Measurements from ENCODE around the gene AFMID. TPM values are rescaled to one million over a fixed set of nuclear protein-coding genes. Genes with fewer than 3 reads are reported as not detected.

Gene AFMID
- total RNA-seq, 1 experiment from 2014 or later: 65.8 TPM

DNA sequence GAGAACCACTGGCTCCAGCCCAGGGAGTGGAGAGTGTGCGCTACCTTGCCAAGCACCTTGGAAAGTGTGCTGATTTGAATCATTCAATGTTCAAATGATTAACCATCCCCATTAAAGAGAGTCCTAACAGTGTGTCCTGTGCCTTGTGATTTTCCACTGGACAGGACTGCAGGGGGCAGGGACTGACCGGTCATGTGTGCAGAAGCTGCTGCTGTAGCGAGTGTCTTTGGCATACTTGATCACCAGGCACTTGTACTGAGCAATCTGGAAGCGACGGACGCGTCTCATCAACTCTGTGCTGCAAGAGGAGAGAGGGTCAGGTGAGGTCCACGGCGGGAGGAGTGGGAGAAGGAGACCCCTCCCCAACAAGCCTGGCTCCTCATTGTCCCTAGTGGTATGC lies 2.3 kb upstream of the AFMID start:
- peak overlapping the region; percentile 98; the same call in 1 of the 2 replicates for H3K9ac ChIP-seq (ENCODE audit: low read length)
- peak overlapping the region; percentile 36; the same call in 1 of the 2 replicates for H3K27ac ChIP-seq (ENCODE audit: low read depth, low read length)
- ChIA-PET RAD21 (ENCODE audit: low non-redundant PET in 1 of 2, low total read pairs in 2 of 2, uncharacterized antibody in 2 of 2, unreplicated experiment in 2 of 2) (no interaction called here), CTCF (interaction anchor here (0.9 to 1.5 kb wide), 3 partner anchors 100 to 166 kb away, joined by 3 read pairs; no protein-coding TSS in a partner anchor), POLR2A (interaction anchor here (4.1 kb wide), 1 partner anchor 10 kb away, joined by 44 read pairs; no protein-coding TSS in a partner anchor)
- peak overlapping the region; percentile 99; the same call in 1 of the 2 replicates for H3K4me2 ChIP-seq (ENCODE audit: low read length)
- no peaks in the 10 kb centered on the region for H3K9me3 ChIP-seq (ENCODE audit: control insufficient read depth in 1 of 2, insufficient read depth in 1 of 2, low read depth in 1 of 2, low read length in 2 of 2)
- no peaks in the 10 kb centered on the region for H3K9me2 ChIP-seq (ENCODE audit: insufficient read depth)
- no peaks in the 10 kb centered on the region for H4K20me1 ChIP-seq (ENCODE audit: insufficient read depth)
- BruUV-seq (replicated peaks): no TSS peak
- ATAC-seq (no peak), DNase-seq (ENCODE audit: low read depth, low spot score) (no peak)
- H3K4me1 ChIP-seq (ENCODE audit: control insufficient read depth in 1 of 2, insufficient read depth in 2 of 2, low read length in 2 of 2): peaks cover 18 to 50% of the 10 kb centered on the region in 2 experiments
- TF ChIP-seq SIN3A (IDR thresholded peaks at IDR 0.05; ENCODE audit: low read depth): no peak
- H3K4me3 ChIP-seq (replicated peaks in 1 of 2; ENCODE audit: low read depth in 1 of 2, low read length in 2 of 2): no peak overlapping the region
- H2AFZ ChIP-seq (ENCODE audit: low read depth, low read length, poor library complexity, severe bottlenecking): no peak overlapping the region
- H3K27me3 ChIP-seq (ENCODE audit: insufficient read depth, low read length): no peaks in the 10 kb centered on the region
- intact Hi-C loops (cut with micrococcal nuclease): no loop called here
- H3K36me3 ChIP-seq (ENCODE audit: control insufficient read depth in 1 of 2, insufficient read depth in 2 of 2, low read length in 2 of 2): peaks cover 37 to 47% of the 10 kb centered on the region in 2 experiments
- H3K79me2 ChIP-seq (ENCODE audit: insufficient read depth, low read length): peaks cover 83% of the 10 kb centered on the region

DNA sequence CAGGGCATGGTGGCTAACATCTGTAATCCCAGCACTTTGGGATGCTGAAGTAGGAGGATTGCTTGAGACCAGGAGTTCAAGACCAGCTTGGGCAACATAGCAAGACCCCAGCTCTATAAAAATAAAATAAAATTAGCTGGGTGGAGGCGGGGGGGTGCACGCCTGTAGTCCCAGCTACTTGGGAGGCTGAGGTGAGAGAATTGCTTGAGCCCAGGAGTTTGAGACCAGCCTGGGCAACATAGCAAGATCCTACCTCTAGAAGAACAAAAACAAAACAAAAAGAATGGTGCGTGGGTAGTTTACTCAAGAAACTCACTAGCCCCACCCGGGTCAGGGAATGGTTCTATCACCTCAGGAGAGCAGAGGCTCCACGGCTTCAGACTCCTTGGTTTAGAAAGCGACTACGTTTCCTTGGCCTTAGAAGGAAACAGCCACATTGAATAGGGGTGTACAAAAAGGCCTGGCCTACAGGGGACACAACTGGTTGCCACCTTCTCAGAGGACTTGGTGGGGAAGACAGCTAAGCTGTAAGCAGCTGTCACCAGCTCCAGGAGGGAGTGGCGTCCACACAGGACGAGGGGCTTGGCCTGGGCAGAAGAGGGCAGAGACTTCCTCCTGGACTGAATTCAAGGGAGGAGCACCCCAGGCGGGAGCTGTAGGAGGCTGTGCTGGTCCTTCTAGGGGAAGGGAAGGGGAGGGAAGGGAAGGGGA lies 1.0 kb upstream of the AFMID start:
- DNase-seq (ENCODE audit: low read depth, low spot score) (no peak), ATAC-seq (peak; percentile 43)
- Histone ChIP-seq H3K4me3 (replicated peaks in 1 of 2; ENCODE audit: low read depth in 1 of 2, low read length in 2 of 2) (peak overlapping the region; percentile 94 to 95), H3K9me3 (ENCODE audit: control insufficient read depth in 1 of 2, insufficient read depth in 1 of 2, low read depth in 1 of 2, low read length in 2 of 2) (no peaks in the 10 kb centered on the region), H3K27ac (ENCODE audit: low read depth, low read length) (peak overlapping the region; percentile 52), H3K9me2 (ENCODE audit: insufficient read depth) (no peaks in the 10 kb centered on the region), H3K79me2 (ENCODE audit: insufficient read depth, low read length) (peaks cover 84% of the 10 kb centered on the region), H3K4me2 (ENCODE audit: low read length) (peak overlapping the region; percentile 99), H3K36me3 (ENCODE audit: control insufficient read depth in 1 of 2, insufficient read depth in 2 of 2, low read length in 2 of 2) (peaks cover 29 to 44% of the 10 kb centered on the region in 2 experiments), H3K27me3 (ENCODE audit: insufficient read depth, low read length) (no peaks in the 10 kb centered on the region), H4K20me1 (ENCODE audit: insufficient read depth) (0 out of 2 replicates have a peak, but pooled peaks cover 3% of the 10 kb centered on the region), H2AFZ (ENCODE audit: low read depth, low read length, poor library complexity, severe bottlenecking) (no peak overlapping the region), H3K9ac (ENCODE audit: low read length) (peak overlapping the region; percentile 98), H3K4me1 (ENCODE audit: control insufficient read depth in 1 of 2, insufficient read depth in 2 of 2, low read length in 2 of 2) (peaks cover 22 to 55% of the 10 kb centered on the region in 2 experiments)
- ChIA-PET POLR2A (interaction anchor here (0.7 to 4.1 kb wide), 23 partner anchors 11 to 228 kb away, joined by 3 to 77 read pairs (median 6); partner anchors contain the start of genes TMC6, TMC8 and TNRC6C), CTCF (interaction anchor here (0.8 to 2.8 kb wide), 15 partner anchors 8 to 167 kb away, joined by 3 to 14 read pairs (median 5); no protein-coding TSS in a partner anchor), RAD21 (ENCODE audit: low non-redundant PET in 1 of 2, low total read pairs in 2 of 2, uncharacterized antibody in 2 of 2, unreplicated experiment in 2 of 2) (interaction anchor here (0.7 to 1.4 kb wide), 3 partner anchors 21 to 101 kb away, joined by 3 to 9 read pairs (median 7); no protein-coding TSS in a partner anchor)
- BruUV-seq (replicated peaks): TSS peak; percentile 40
- intact Hi-C loops (cut with micrococcal nuclease): loop anchor here (2.0 kb wide), 1 partner anchor 17 kb away; the partner anchor contains the start of gene SYNGR2
- TF ChIP-seq CEBPB (IDR thresholded peaks at IDR 0.05; ENCODE audit: low read depth) (no peak), EZH2 (IDR thresholded peaks at IDR 0.05) (no peak), SRF (IDR thresholded peaks at IDR 0.05; ENCODE audit: low read depth) (no peak), ZNF274 (IDR thresholded peaks at IDR 0.05; ENCODE audit: low read depth, low read length) (no peak), ELF1 (IDR thresholded peaks at IDR 0.05; ENCODE audit: borderline replicate concordance, low read depth) (no peak), SP1 (IDR thresholded peaks at IDR 0.05; ENCODE audit: low read depth) (no peak), ZFX (IDR thresholded peaks at IDR 0.05) (no peak), SIN3A (IDR thresholded peaks at IDR 0.05; ENCODE audit: low read depth) (no peak), EZH2phosphoT487 (IDR thresholded peaks at IDR 0.05; ENCODE audit: borderline replicate concordance) (no peak), RAD21 (IDR thresholded peaks at IDR 0.05; ENCODE audit: low read depth) (no peak), YY1 (IDR thresholded peaks at IDR 0.05; ENCODE audit: extremely low read depth, insufficient replicate concordance, low read depth, low read length) (no peak)
- TF ChIP-seq, protein P1, sequence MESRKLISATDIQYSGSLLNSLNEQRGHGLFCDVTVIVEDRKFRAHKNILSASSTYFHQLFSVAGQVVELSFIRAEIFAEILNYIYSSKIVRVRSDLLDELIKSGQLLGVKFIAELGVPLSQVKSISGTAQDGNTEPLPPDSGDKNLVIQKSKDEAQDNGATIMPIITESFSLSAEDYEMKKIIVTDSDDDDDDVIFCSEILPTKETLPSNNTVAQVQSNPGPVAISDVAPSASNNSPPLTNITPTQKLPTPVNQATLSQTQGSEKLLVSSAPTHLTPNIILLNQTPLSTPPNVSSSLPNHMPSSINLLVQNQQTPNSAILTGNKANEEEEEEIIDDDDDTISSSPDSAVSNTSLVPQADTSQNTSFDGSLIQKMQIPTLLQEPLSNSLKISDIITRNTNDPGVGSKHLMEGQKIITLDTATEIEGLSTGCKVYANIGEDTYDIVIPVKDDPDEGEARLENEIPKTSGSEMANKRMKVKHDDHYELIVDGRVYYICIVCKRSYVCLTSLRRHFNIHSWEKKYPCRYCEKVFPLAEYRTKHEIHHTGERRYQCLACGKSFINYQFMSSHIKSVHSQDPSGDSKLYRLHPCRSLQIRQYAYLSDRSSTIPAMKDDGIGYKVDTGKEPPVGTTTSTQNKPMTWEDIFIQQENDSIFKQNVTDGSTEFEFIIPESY (IDR thresholded peaks at IDR 0.05; ENCODE audit: extremely low read depth, insufficient replicate concordance, low read length): no peak
- TF ChIP-seq, protein P2, sequence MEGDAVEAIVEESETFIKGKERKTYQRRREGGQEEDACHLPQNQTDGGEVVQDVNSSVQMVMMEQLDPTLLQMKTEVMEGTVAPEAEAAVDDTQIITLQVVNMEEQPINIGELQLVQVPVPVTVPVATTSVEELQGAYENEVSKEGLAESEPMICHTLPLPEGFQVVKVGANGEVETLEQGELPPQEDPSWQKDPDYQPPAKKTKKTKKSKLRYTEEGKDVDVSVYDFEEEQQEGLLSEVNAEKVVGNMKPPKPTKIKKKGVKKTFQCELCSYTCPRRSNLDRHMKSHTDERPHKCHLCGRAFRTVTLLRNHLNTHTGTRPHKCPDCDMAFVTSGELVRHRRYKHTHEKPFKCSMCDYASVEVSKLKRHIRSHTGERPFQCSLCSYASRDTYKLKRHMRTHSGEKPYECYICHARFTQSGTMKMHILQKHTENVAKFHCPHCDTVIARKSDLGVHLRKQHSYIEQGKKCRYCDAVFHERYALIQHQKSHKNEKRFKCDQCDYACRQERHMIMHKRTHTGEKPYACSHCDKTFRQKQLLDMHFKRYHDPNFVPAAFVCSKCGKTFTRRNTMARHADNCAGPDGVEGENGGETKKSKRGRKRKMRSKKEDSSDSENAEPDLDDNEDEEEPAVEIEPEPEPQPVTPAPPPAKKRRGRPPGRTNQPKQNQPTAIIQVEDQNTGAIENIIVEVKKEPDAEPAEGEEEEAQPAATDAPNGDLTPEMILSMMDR (IDR thresholded peaks at IDR 0.05 in 2 of 3, conservative IDR thresholded peaks at IDR 0.05 in 1 of 3; ENCODE audit: borderline replicate concordance in 1 of 3, insufficient read depth in 1 of 3, low read depth in 2 of 3, low read length in 2 of 3): no peak
